GM18868 (cell line): ENCODE results near the gene DDX50.
"Not testable (repeated sequence)": the region's sequence is repeated elsewhere in the genome, so short reads cannot be mapped to it uniquely, and the experiment has no call there.

Source experiments
- ATAC-seq: cut with Tn5 transposase; IDR thresholded peaks from one replicate; pipeline ENCODE4 v1.9.1; 2021; ENCODE audit warnings: mild to moderate bottlenecking, moderate library complexity; ENCODE audit not compliant: unreplicated experiment

The DDX50 gene

GRCh38 chr10:68979738-68980137 is 78.6 kb downstream of the DDX50 start:
- ATAC-seq = not testable (repeated sequence)

DNA sequence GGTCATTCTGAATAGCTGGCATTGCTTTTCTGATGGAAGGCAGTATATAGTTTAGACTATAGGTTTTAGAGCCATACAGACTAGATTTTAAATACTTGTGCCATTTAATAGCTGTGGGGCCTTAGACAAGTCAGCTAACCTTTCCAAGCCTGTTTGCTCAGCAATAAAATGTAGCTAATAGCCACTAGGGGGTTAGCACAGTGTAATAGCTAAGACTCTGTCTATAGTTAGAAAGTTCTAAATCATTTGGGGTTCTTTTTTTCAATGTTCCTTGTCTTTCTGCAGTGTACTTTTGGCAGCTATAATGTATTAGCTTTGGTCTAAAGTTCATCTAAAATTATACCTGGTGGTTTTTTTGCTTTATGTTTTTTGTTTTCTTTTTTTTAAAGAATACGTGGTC is 80.0 kb downstream of the DDX50 start:
- ATAC-seq = no peak

DNA sequence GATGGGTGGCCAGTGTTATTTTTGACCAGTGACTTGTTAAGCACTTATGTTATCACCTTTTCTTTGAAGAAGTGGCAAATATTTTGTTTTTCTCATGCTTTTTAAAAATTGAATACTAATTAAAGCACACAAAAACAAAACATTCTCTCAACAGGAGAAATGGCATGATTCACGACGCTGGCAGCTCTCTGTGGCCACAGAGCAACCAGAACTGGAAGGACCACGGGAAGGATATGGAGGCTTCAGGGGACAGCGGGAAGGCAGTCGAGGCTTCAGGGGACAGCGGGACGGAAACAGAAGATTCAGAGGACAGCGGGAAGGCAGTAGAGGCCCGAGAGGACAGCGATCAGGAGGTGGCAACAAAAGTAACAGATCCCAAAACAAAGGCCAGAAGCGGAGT is 81.3 kb downstream of the DDX50 start:
- ATAC-seq = no peak

GRCh38 chr10:68987611-68988010 is 86.5 kb downstream of the DDX50 start:
- ATAC-seq = no peak

GRCh38 chr10:68988530-68989316 is 87.6 kb downstream of the DDX50 start, which contains the start of gene KIFBP:
KIFBP (plus strand) TSS chr10:68988803; CDS start chr10:68988833, 30 bp downstream.
- peak; percentile 75 for ATAC-seq

DNA sequence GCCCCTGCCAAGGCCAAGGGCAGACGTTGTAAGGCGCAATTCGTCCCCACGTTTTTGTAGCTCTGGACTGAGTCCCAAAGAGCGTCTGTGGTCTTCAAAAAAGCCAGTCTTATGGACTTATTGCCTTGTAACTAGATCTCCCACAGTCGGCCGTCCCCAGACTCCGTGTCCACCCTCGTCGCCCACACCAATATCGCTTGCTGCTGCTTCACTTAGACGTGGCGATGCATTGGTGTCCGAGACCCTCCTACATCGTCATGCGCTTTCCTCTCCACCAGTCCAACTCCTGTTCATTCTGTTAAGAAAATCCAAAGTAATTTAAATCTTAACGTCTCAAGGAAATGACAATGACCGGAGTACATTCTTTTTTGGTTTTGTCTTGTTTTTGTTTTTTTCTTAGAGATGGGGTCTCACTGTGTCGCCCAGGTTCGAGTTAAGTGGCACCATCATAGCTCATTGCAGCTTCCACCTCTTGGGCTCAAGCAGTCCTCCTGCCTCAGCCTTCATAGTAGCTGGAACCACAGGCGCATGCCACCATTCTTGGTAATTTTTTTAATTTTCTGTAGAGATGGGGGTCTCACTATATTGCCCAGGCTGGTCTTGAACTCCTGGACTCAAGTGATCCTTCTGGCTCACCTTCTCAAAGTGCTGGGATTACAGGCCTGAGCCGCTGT is 88.3 kb downstream of the DDX50 start:
- ATAC-seq = no peak

- no peak for ATAC-seq
These were observed 91.7 kb downstream of the DDX50 start for GRCh38 chr10:68992636-68993440.
